Heart left ventricle (tissue), 16 donors: Measurements from ENCODE around the gene TAGLN2. TPM values are rescaled to one million over a fixed set of nuclear protein-coding genes. Genes with fewer than 3 reads are reported as not detected.

Experiments
- ATAC-seq, 4 donors: fragments of 200-7000 bp; cut with Tn5 transposase; one replicate each; pipeline ENCODE4 v1.9.1; 2020 to 2022; ENCODE audit warnings: moderate library complexity in 4 of 4, mild to moderate bottlenecking in 3 of 4, moderate number of reproducible peaks in 1 of 4
- DNase-seq, 5 donors: peaks; one replicate each; pipeline ENCODE4 v3.0.0-alpha.2; 2020
- H3K27ac ChIP-seq, 12 donors: fragments of 200-600 bp; sonication (generic) in 4 of 12; one replicate each; pipeline versions ENCODE4 v1.5.0 to v1.8.0; 2016 to 2022; ENCODE audit warnings: mild to moderate bottlenecking in 2 of 12
- H3K27me3 ChIP-seq, 9 donors: fragments of 200-600 bp; sonication (generic) in 2 of 9; one replicate each; pipeline versions ENCODE4 v1.5.1 to v1.8.0; 2016 to 2022; ENCODE audit warnings: mild to moderate bottlenecking in 3 of 9
- H3K36me3 ChIP-seq, 9 donors: fragments of 200-600 bp; sonication (generic) in 2 of 9; one replicate each; pipeline versions ENCODE4 v1.5.0 to v1.8.0; 2018 to 2022; ENCODE audit warnings: mild to moderate bottlenecking in 2 of 9
- H3K4me1 ChIP-seq, 12 donors: fragments of 200-600 bp; sonication (generic) in 4 of 12; one replicate each; pipeline versions ENCODE4 v1.5.0 to v1.8.0; 2016 to 2022; ENCODE audit warnings: mild to moderate bottlenecking in 3 of 12
- H3K4me3 ChIP-seq, 12 donors: fragments of 200-600 bp; sonication (generic) in 4 of 12; one replicate each; pipeline versions ENCODE4 v1.5.0 to v1.8.0; 2017 to 2022; ENCODE audit warnings: mild to moderate bottlenecking in 9 of 12, moderate library complexity in 4 of 12
- H3K9me3 ChIP-seq, 12 donors: fragments of 200-600 bp; sonication (generic) in 4 of 12; one replicate each; pipeline versions ENCODE4 v1.5.0 to v1.8.0; 2016 to 2022; ENCODE audit warnings: mild to moderate bottlenecking in 1 of 12
- POLR2A ChIP-seq, 2 donors: fragments of 450-650 bp; IDR thresholded peaks; one replicate each; pipeline ENCODE4 v1.6.1; 2017; ENCODE audit warnings: antibody characterized with exemption in 2 of 2, mild to moderate bottlenecking in 2 of 2, moderate library complexity in 2 of 2
- WGBS, 4 donors: extraction: QIAGEN DNeasy Blood & Tissue Kit in 2 of 4; methylation state at CpG; one replicate each; pipeline versions ENCODE4 v1.1.5 to v1.1.7; 2013 to 2018; 5-methylcytosine and 5-hydroxymethylcytosine counted together
- intact Hi-C, 10 donors: fragments of 100-400 bp; cut with DNase I; formaldehyde crosslinking; loops; one replicate each; pipeline versions ENCODE4 v1.11.1 to v1.14.2; 2022
- long read RNA-seq, 3 donors: library from polyadenylated mRNA; unstranded; transcript quantifications; one replicate each; pipeline ENCODE4 v2.0.0, GENCODE V29; 2020 to 2021
- polyA plus RNA-seq, 2 donors: library from polyadenylated mRNA; stranded (reverse); fragments of 200-250 nt; gene quantifications; one replicate each; pipeline ENCODE4 v1.2.3, GENCODE V29; 2013
- total RNA-seq, 9 donors: library from RNA; depleted of rRNA in 2 of 9; stranded (reverse); fragments of >200 nt in 2 of 9; fragmentation: NEBNext Ultra II Directional in 3 of 9; extraction: Animal tissue kit (Norgen Biotek cat#: 25700) in 3 of 9; gene quantifications; one replicate each; pipeline versions ENCODE4 v1.1.0 to v1.2.4, GENCODE V29; 2016 to 2023
- TF ChIP-seq, protein P1 (sequence below), 12 donors: fragments of 200-600 bp; sonication (generic) in 4 of 12; IDR thresholded peaks; one replicate each; pipeline versions ENCODE4 v1.5.0 to v1.8.0; 2018 to 2022; ENCODE audit warnings: antibody characterized with exemption in 12 of 12, mild to moderate bottlenecking in 5 of 12
- donor health status: ischemic (EF 13 %, LVEDD 7.1; RV severe dilation, severe dysfunction).
- donor health status: healthy with polysubstance abuse.
- donor health status: DM: no; HTN: yes; CAD: no.
- donor health status: DM: no; HTN: no; CAD: no.
- donor health status: ischemic (EF 25% LVEDD 6.9; RV normal size, moderate dysfunction).
- donor health status: ischemic (EF 25% LVEDD 5.7; RV mildly dilated, moderate dysfunction).
- donor health status: healthy.
- donor health status: DM: yes; HTN: yes; CAD: no.
- donor health status: ischemic (EF 35%, LVEDD 5.7; RV mildly dilated, moderate dysfunction).
- donor health status: nonischemic (EF 11% LVEDD 7.7; RV severe dilation, severe dysfunction).
- donor health status: DM: yes; HTN: yes; CAD: no.
- donor health status: PGD.
- donor health status: ischemic (EF 29% LVEDD 5.4; RV normal size, mild dysfunction).
- donor health status: nonischemic (EF 23%, LVEDD 6.1; RV moderate dilation, normal function).

Gene TAGLN2
- total RNA-seq (100 to 1,000 TPM in 5 of 9 donors, 10 to 100 TPM in 4; 84.3 to 246 (median 131) TPM), polyA plus RNA-seq (100 to 1,000 TPM; 113 to 226 TPM)
- long read RNA-seq, donor 1, transcript TAGLN2-203 (5 exons, 1,604 nt) = major isoform, 48 of 58 reads
- long read RNA-seq, donor 1, partial matches to known transcripts = 4 of 58 reads
- long read RNA-seq, donor 1, other reads (novel, unspliced or antisense) = 6 of 58 reads
- long read RNA-seq, donor 2, transcript TAGLN2-203 (5 exons, 1,604 nt) = major isoform, 393 of 430 reads
- long read RNA-seq, donor 2, partial matches to known transcripts = 21 of 430 reads
- long read RNA-seq, donor 2, other reads (novel, unspliced or antisense) = 14 of 430 reads
- long read RNA-seq, donor 3, transcript TAGLN2-203 (5 exons, 1,604 nt) = major isoform, 40 of 46 reads
- long read RNA-seq, donor 3, partial matches to known transcripts = 3 of 46 reads
- long read RNA-seq, donor 3, other reads (novel, unspliced or antisense) = 3 of 46 reads

- 0 to 1% (median 1%) methylated on average over 40 to 58 of the region's 58 CpGs for WGBS, 4 donors
- TF ChIP-seq, protein P1, sequence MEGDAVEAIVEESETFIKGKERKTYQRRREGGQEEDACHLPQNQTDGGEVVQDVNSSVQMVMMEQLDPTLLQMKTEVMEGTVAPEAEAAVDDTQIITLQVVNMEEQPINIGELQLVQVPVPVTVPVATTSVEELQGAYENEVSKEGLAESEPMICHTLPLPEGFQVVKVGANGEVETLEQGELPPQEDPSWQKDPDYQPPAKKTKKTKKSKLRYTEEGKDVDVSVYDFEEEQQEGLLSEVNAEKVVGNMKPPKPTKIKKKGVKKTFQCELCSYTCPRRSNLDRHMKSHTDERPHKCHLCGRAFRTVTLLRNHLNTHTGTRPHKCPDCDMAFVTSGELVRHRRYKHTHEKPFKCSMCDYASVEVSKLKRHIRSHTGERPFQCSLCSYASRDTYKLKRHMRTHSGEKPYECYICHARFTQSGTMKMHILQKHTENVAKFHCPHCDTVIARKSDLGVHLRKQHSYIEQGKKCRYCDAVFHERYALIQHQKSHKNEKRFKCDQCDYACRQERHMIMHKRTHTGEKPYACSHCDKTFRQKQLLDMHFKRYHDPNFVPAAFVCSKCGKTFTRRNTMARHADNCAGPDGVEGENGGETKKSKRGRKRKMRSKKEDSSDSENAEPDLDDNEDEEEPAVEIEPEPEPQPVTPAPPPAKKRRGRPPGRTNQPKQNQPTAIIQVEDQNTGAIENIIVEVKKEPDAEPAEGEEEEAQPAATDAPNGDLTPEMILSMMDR (IDR thresholded peaks at IDR 0.05) = peak in 1 of 12 donors; percentile 25
- TF ChIP-seq POLR2A (IDR thresholded peaks at IDR 0.05) = peak in 1 of 2 donors; percentile 96
- intact Hi-C loops = loop anchor here in 7 of 10 donors (2.0 to 10.0 kb wide), 5 partner anchors 34 to 910 kb away; no protein-coding TSS in a partner anchor
- Histone ChIP-seq H3K4me1 (peaks cover 0 to 52% (median 33%) of the 10 kb centered on the region in 12 donors), H3K27ac (peak within 1 kb of the TSS; percentile 86 to 100 (median 97)), H3K4me3 (peak within 1 kb of the TSS; percentile 64 to 99 (median 84)), H3K27me3 (no peaks in the 10 kb centered on the region), H3K36me3 (peaks cover 0 to 15% (median 10%) of the 10 kb centered on the region in 9 donors), H3K9me3 (no peaks in the 10 kb centered on the region)
- peak; percentile 94 to 96 (median 95) for DNase-seq
- ATAC-seq = peak; percentile 77 to 83 (median 80)
Observed at GRCh38 chr1:159924791-159925718, at the start of gene TAGLN2. Gene TAGLN2 (minus strand): TSS chr1:159925507. CDS start chr1:159920509, 4,998 bp downstream.

DNA sequence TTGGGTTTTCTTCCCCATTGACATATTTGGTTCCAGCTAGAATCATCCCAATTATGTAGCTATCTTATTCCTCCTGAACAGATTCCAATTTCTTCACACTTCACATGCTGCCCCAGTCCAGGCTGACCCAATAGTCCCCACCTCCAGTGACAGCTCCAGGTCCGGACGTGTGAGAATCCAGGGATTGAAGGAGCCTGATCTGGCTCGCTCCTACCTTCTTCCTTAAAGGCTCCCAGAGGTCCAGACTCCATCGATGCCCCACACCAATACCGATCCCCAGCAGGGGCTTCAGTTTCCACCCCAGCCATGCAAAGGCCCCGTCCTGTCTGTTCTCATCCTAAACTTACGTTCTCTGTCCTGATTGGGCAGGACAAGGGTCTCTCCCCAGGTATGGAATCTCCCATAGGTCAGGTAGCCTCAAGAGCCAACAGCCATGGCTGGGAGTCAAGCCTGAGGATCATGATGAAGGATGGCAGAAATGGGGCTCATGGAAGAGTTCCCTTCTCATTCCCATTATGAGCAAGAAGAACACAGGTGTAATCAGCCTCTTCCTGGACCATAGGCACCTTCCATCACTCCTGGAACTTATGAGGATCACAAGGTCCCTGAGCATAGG, 49.2 kb upstream of the TAGLN2 start:
- Histone ChIP-seq H3K36me3 (no peaks in the 10 kb centered on the region), H3K9me3 (no peaks in the 10 kb centered on the region), H3K27me3 (peaks cover 0 to 28% (median 0%) of the 10 kb centered on the region in 9 donors), H3K27ac (no peak overlapping the region), H3K4me3 (no peak overlapping the region), H3K4me1 (peaks cover 0 to 6% (median 0%) of the 10 kb centered on the region in 12 donors)
- ATAC-seq (no peak), DNase-seq (no peak)
- WGBS, 4 donors = 90 to 95% (median 92%) methylated on average over 7 of the region's 7 CpGs
- TF ChIP-seq, protein P1 (IDR thresholded peaks at IDR 0.05) = no peak
- no peak for TF ChIP-seq POLR2A (IDR thresholded peaks at IDR 0.05)
- intact Hi-C loops = no loop called here

- Histone ChIP-seq H3K4me3 (no peak overlapping the region), H3K9me3 (no peaks in the 10 kb centered on the region), H3K4me1 (peaks cover 0 to 6% (median 0%) of the 10 kb centered on the region in 12 donors), H3K27ac (no peak overlapping the region), H3K27me3 (peaks cover 0 to 24% (median 0%) of the 10 kb centered on the region in 9 donors), H3K36me3 (no peaks in the 10 kb centered on the region)
- TF ChIP-seq, protein P1 (IDR thresholded peaks at IDR 0.05) = no peak
- no peak for TF ChIP-seq POLR2A (IDR thresholded peaks at IDR 0.05)
- intact Hi-C loops = no loop called here
- ATAC-seq (no peak), DNase-seq (no peak)
- WGBS, 4 donors = 67 to 85% (median 77%) methylated on average over 2 to 6 of the region's 6 CpGs
Observed at GRCh38 chr1:159973350-159973940, 48.1 kb upstream of the TAGLN2 start.
